ENCODE measurements around the gene ADRA2C. TPM values are rescaled to one million over a fixed set of nuclear protein-coding genes. Genes with fewer than 3 reads are reported as not detected.

The ADRA2C gene
- total and polyA plus RNA-seq, 11 donors, result 3.4 to 7.7 (median 5.0) TPM

GRCh38 chr4:3732076-3733028, 33.8 kb upstream of the ADRA2C start:
- DNase-seq (no peak), ATAC-seq (no peak)
- Histone ChIP-seq H3K27ac (no peak overlapping the region), H3K4me1 (peaks cover 0 to 5% (median 0%) of the 10 kb centered on the region in 12 donors), H3K36me3 (no peaks in the 10 kb centered on the region), H3K4me3 (no peak overlapping the region), H3K27me3 (peaks cover 0 to 39% (median 9%) of the 10 kb centered on the region in 9 donors), H3K9me3 (peaks cover 0 to 11% (median 0%) of the 10 kb centered on the region in 12 donors)
- TF ChIP-seq CTCF (IDR thresholded peaks at IDR 0.05) (no peak), POLR2A (IDR thresholded peaks at IDR 0.05) (no peak)
- WGBS, 4 donors, result 72 to 83% (median 80%) methylated on average over 24 to 31 of the region's 31 CpGs
- intact Hi-C loops (cut with DNase I), result no loop called here

GRCh38 chr4:3733195-3733594, 33.0 kb upstream of the ADRA2C start:
- no peak for DNase-seq
- TF ChIP-seq POLR2A (IDR thresholded peaks at IDR 0.05) (no peak), CTCF (IDR thresholded peaks at IDR 0.05) (no peak)
- 54 to 75% (median 60%) methylated on average over 5 to 9 of the region's 9 CpGs for WGBS, 4 donors

GRCh38 chr4:3735196-3735595, 31.0 kb upstream of the ADRA2C start:
- H3K4me3 ChIP-seq, result no peak overlapping the region
- peaks cover 0 to 40% (median 3%) of the 10 kb centered on the region in 9 donors for H3K27me3 ChIP-seq
- no peaks in the 10 kb centered on the region for H3K4me1 ChIP-seq
- ATAC-seq (no peak), DNase-seq (no peak)
- H3K9me3 ChIP-seq, result peaks cover 0 to 11% (median 0%) of the 10 kb centered on the region in 12 donors
- H3K27ac ChIP-seq, result no peak overlapping the region
- no peak for TF ChIP-seq POLR2A (IDR thresholded peaks at IDR 0.05)
- TF ChIP-seq CTCF (IDR thresholded peaks at IDR 0.05), result no peak
- H3K36me3 ChIP-seq, result no peaks in the 10 kb centered on the region
- WGBS, 4 donors, result 89 to 91% (median 90%) methylated on average over 14 of the region's 14 CpGs
- intact Hi-C loops (cut with DNase I), result no loop called here

More at GRCh38 chr4:3733195-3733594, 33.0 kb upstream of the ADRA2C start:
- Histone ChIP-seq H3K4me3 (no peak overlapping the region), H3K27ac (no peak overlapping the region), H3K9me3 (peaks cover 0 to 11% (median 0%) of the 10 kb centered on the region in 12 donors), H3K4me1 (peaks cover 0 to 5% (median 0%) of the 10 kb centered on the region in 12 donors), H3K36me3 (no peaks in the 10 kb centered on the region), H3K27me3 (peaks cover 0 to 35% (median 10%) of the 10 kb centered on the region in 9 donors)
- ATAC-seq, result no peak
- intact Hi-C loops (cut with DNase I), result no loop called here

GRCh38 chr4:3736290-3736689, 29.9 kb upstream of the ADRA2C start:
- no peak for ATAC-seq
- no peak for TF ChIP-seq POLR2A (IDR thresholded peaks at IDR 0.05)
- no peak for TF ChIP-seq CTCF (IDR thresholded peaks at IDR 0.05)
- DNase-seq, result no peak
- WGBS, 4 donors, result 79 to 83% (median 82%) methylated on average over 5 of the region's 5 CpGs
- intact Hi-C loops (cut with DNase I), result no loop called here
- H3K27ac ChIP-seq, result no peak overlapping the region
- H3K4me1 ChIP-seq, result no peaks in the 10 kb centered on the region
- no peak overlapping the region for H3K4me3 ChIP-seq
- no peaks in the 10 kb centered on the region for H3K36me3 ChIP-seq
- peaks cover 0 to 11% (median 0%) of the 10 kb centered on the region in 12 donors for H3K9me3 ChIP-seq
- peaks cover 0 to 45% (median 3%) of the 10 kb centered on the region in 9 donors for H3K27me3 ChIP-seq
